HEK293 (cell line): ENCODE data around the gene SRP9.
A peak's percentile ranks its signal among the peaks of the same experiment; 100 is the strongest.

ENCODE experiments used
- EGR2 ChIP-seq: fragments of 450-650 bp; formaldehyde crosslinking; IDR thresholded peaks from 2 replicates; pipeline ENCODE4 v1.5.1; 2016; ENCODE audit warnings: low read depth, missing biosample characterization, missing genetic modification characterization
- ELK4 ChIP-seq: IDR thresholded peaks from 2 replicates; pipeline ENCODE4 v1.6.1; 2011; ENCODE audit warnings: mild to moderate bottlenecking, low read depth, low read length, borderline replicate concordance
- HOXC10 ChIP-seq: sonication (generic); formaldehyde crosslinking; IDR thresholded peaks from 2 replicates; pipeline ENCODE4 v1.8.1; 2023; ENCODE audit warnings: mild to moderate bottlenecking, missing genetic modification reagents
- KLF1 ChIP-seq: fragments of 450-650 bp; formaldehyde crosslinking; IDR thresholded peaks from 2 replicates; pipeline ENCODE4 v1.5.1; 2016; ENCODE audit warnings: missing biosample characterization, missing genetic modification characterization
- MYNN ChIP-seq: fragments of 450-650 bp; formaldehyde crosslinking; IDR thresholded peaks from 2 replicates; pipeline ENCODE4 v1.5.1; 2016; ENCODE audit warnings: missing biosample characterization, missing genetic modification characterization, borderline replicate concordance
- REPIN1 ChIP-seq: fragments of 450-650 bp; formaldehyde crosslinking; IDR thresholded peaks from 2 replicates; pipeline ENCODE4 v1.5.1; 2017; ENCODE audit warnings: missing biosample characterization, missing genetic modification characterization, low read depth
- REST ChIP-seq: fragments of 450-650 bp; formaldehyde crosslinking; IDR thresholded peaks from 2 replicates; pipeline ENCODE4 v1.5.1; 2016; ENCODE audit warnings: missing biosample characterization, missing genetic modification characterization
- SALL2 ChIP-seq: fragments of 450-650 bp; formaldehyde crosslinking; IDR thresholded peaks from 2 replicates; pipeline ENCODE4 v1.5.0; 2017; ENCODE audit warnings: missing biosample characterization, mild to moderate bottlenecking, missing genetic modification characterization, borderline replicate concordance
- SETDB1 ChIP-seq: IDR thresholded peaks from one replicate; pipeline ENCODE4 v1.6.1; 2017; ENCODE audit warnings: mild to moderate bottlenecking, low read length, moderate library complexity, mixed read lengths; ENCODE audit not compliant: insufficient read length
- TRIM28 ChIP-seq: IDR thresholded peaks from 2 replicates; pipeline ENCODE4 v1.6.1; 2011; ENCODE audit warnings: low read length, control low read depth, borderline replicate concordance
- ZNF148 ChIP-seq: fragments of 450-650 bp; formaldehyde crosslinking; IDR thresholded peaks from 2 replicates; pipeline ENCODE4 v1.5.0; 2017; ENCODE audit warnings: missing biosample characterization, missing genetic modification characterization, borderline replicate concordance
- ZNF202 ChIP-seq: fragments of 450-650 bp; formaldehyde crosslinking; IDR thresholded peaks from 2 replicates; pipeline ENCODE4 v1.5.1; 2016; ENCODE audit warnings: missing biosample characterization, missing genetic modification characterization, borderline replicate concordance
- ZNF221 ChIP-seq: fragments of 450-650 bp; formaldehyde crosslinking; IDR thresholded peaks from 2 replicates; pipeline ENCODE4 v1.5.1; 2017; ENCODE audit warnings: missing biosample characterization, missing genetic modification characterization, borderline replicate concordance
- ZNF280D ChIP-seq: fragments of 450-650 bp; formaldehyde crosslinking; IDR thresholded peaks from 2 replicates; pipeline ENCODE4 v1.5.1; 2016; ENCODE audit warnings: missing biosample characterization, missing genetic modification characterization
- ZNF398 ChIP-seq: fragments of 450-650 bp; formaldehyde crosslinking; IDR thresholded peaks from 2 replicates; pipeline ENCODE4 v1.5.1; 2017; ENCODE audit warnings: missing biosample characterization, missing genetic modification characterization
- ZNF423 ChIP-seq: fragments of 450-650 bp; formaldehyde crosslinking; IDR thresholded peaks from 2 replicates; pipeline ENCODE4 v1.5.1; 2016; ENCODE audit warnings: missing biosample characterization, missing genetic modification characterization
- ZNF549 ChIP-seq: fragments of 450-650 bp; IDR thresholded peaks from 2 replicates; pipeline ENCODE4 v1.5.1; 2018; ENCODE audit warnings: missing biosample characterization, missing genetic modification characterization, mild to moderate bottlenecking, inconsistent platforms, moderate library complexity
- ZNF658 ChIP-seq: fragments of 450-650 bp; formaldehyde crosslinking; IDR thresholded peaks from 2 replicates; pipeline ENCODE4; 2016; ENCODE audit warnings: missing biosample characterization, missing genetic modification characterization
- ZNF670 ChIP-seq: fragments of 450-650 bp; formaldehyde crosslinking; IDR thresholded peaks from 2 replicates; pipeline ENCODE4 v1.5.1; 2016; ENCODE audit warnings: missing biosample characterization, missing genetic modification characterization, low read depth
- ZNF677 ChIP-seq: fragments of 450-650 bp; IDR thresholded peaks from 2 replicates; pipeline ENCODE4 v1.5.0; 2018; ENCODE audit warnings: missing biosample characterization, mild to moderate bottlenecking, missing genetic modification characterization, moderate library complexity
- ZNF692 ChIP-seq: fragments of 450-650 bp; formaldehyde crosslinking; IDR thresholded peaks from 2 replicates; pipeline ENCODE4 v1.5.1; 2016; ENCODE audit warnings: missing biosample characterization, missing genetic modification characterization
- ZNF768 ChIP-seq: fragments of 450-650 bp; formaldehyde crosslinking; IDR thresholded peaks from 2 replicates; pipeline ENCODE4 v1.5.1; 2018; ENCODE audit warnings: missing biosample characterization, mild to moderate bottlenecking, missing genetic modification characterization
- ZSCAN30 ChIP-seq: fragments of 450-650 bp; IDR thresholded peaks from 2 replicates; pipeline ENCODE4 v1.5.1; 2018; ENCODE audit warnings: missing biosample characterization, mild to moderate bottlenecking, missing genetic modification characterization, moderate library complexity
- ZSCAN4 ChIP-seq: fragments of 450-650 bp; formaldehyde crosslinking; IDR thresholded peaks from 2 replicates; pipeline ENCODE4 v1.5.1; 2017; ENCODE audit warnings: missing biosample characterization, missing genetic modification characterization

SRP9 gene

GRCh38 chr1:225746361-225747179, 31.1 kb upstream of the SRP9 start (continued):
- no peak for TF ChIP-seq ELK4
- no peak for TF ChIP-seq ZNF677
- no peak for TF ChIP-seq ZSCAN30 (tag by site-specific recombination)
- no peak for TF ChIP-seq REPIN1
- no peak for TF ChIP-seq ZNF148 (tag by site-specific recombination)
- no peak for TF ChIP-seq ZNF670
- TF ChIP-seq EGR2: no peak
- no peak for TF ChIP-seq ZNF423 (tag by site-specific recombination)
- no peak for TF ChIP-seq HOXC10 (CRISPR knock-in tag)
- TF ChIP-seq SETDB1: no peak
- no peak for TF ChIP-seq ZNF280D (tag by site-specific recombination)
- TF ChIP-seq ZNF658 (tag by site-specific recombination): no peak
- TF ChIP-seq ZNF398: peak; percentile 74
- no peak for TF ChIP-seq MYNN (tag by site-specific recombination)
- no peak for TF ChIP-seq ZNF221 (tag by site-specific recombination)
- no peak for TF ChIP-seq REST (tag by site-specific recombination)
- TF ChIP-seq SALL2 (tag by site-specific recombination): no peak
- TF ChIP-seq KLF1 (tag by site-specific recombination): peak; percentile 68
- TF ChIP-seq ZSCAN4: no peak
- TF ChIP-seq TRIM28: peak; percentile 69
- no peak for TF ChIP-seq ZNF768 (tag by site-specific recombination)
- no peak for TF ChIP-seq ZNF549 (tag by site-specific recombination)
- no peak for TF ChIP-seq ZNF202 (tag by site-specific recombination)
- TF ChIP-seq ZNF692: no peak; the same call in 1 of the 2 replicates
